Large intestine (tissue), 3 donors: Measurements from ENCODE around the gene FAM120A. TPM values are rescaled to one million over a fixed set of nuclear protein-coding genes. Genes with fewer than 3 reads are reported as not detected.

ENCODE experiments used
- DNase-seq, 2 donors: peaks; one replicate each; pipeline versions ENCODE4 v3.0.0 to v3.0.0-alpha.2; 2013
- H3K27ac ChIP-seq: one replicate; pipeline ENCODE4 v1.5.1; 2013; ENCODE audit warnings: low read length
- H3K27me3 ChIP-seq: 2 replicates; pipeline ENCODE4 v1.6.1; 2013; ENCODE audit warnings: low read length; ENCODE audit not compliant: control insufficient read depth, insufficient read depth
- H3K36me3 ChIP-seq: 2 replicates; pipeline ENCODE4 v1.6.1; 2013; ENCODE audit warnings: low read length; ENCODE audit not compliant: control insufficient read depth, insufficient read depth
- H3K4me1 ChIP-seq: one replicate; pipeline ENCODE4 v1.6.1; 2013; ENCODE audit warnings: low read length; ENCODE audit not compliant: control insufficient read depth, insufficient read depth
- H3K4me3 ChIP-seq: one replicate; pipeline ENCODE4 v1.5.1; 2013; ENCODE audit warnings: low read length
- H3K9me3 ChIP-seq: one replicate; pipeline ENCODE4 v1.6.1; 2013; ENCODE audit warnings: mild to moderate bottlenecking, low read depth, low read length, moderate library complexity; ENCODE audit not compliant: control insufficient read depth
- WGBS: methylation state at CpG from one replicate; pipeline ENCODE4 v1.1.5; 2013; ENCODE audit warnings: low lambda C conversion rate; ENCODE audit not compliant: insufficient coverage; 5-methylcytosine and 5-hydroxymethylcytosine counted together
- polyA plus RNA-seq: library from polyadenylated mRNA; unstranded; fragments of 120-200 nt; gene quantifications from one replicate; pipeline ENCODE4 v1.2.1, GENCODE V29; 2013

The FAM120A gene
- polyA plus RNA-seq, 1 donor = 80.8 TPM

DNA sequence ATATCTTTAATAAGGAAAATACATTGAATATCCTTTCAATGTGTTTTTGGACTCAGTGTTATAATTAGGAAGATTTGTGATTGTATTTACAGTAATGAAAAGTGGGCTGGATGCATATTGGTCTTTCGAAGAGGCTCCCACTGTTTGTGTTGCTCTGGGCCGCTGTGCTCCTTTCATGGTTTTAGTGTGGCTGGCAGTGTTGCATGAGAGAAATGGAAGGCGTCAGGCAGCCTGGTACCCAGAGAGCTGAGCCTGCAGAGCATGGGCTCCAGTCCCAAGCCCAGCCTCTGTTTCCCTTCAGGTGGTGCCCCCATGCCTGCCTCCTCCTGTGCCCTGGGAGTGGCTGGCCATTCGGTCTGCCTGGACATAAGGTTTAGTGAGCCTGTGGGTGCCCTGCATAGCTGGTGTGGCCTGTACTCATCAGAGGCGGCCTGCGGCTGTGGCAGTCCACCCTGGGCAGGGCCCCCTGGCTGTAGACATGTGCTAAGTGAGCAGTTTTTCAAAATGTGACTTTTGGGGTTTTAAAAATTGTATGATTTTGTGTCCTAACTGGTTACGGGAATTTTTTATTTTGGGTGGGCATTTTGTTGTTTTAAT is 29.3 kb downstream of the FAM120A start:
- peaks cover 42% of the 10 kb centered on the region for H3K36me3 ChIP-seq

GRCh38 chr9:93483497-93483896 is 32.0 kb downstream of the FAM120A start:
- Histone ChIP-seq H3K9me3 (no peaks in the 10 kb centered on the region), H3K27me3 (no peaks in the 10 kb centered on the region), H3K27ac (no peak overlapping the region), H3K4me1 (no peaks in the 10 kb centered on the region), H3K4me3 (no peak overlapping the region), H3K36me3 (peaks cover 44% of the 10 kb centered on the region)
- WGBS = 93% methylated on average over 2 of the region's 2 CpGs
- DNase-seq = no peak

More for the DNA sequence above, 29.3 kb downstream of the FAM120A start:
- H3K27me3 ChIP-seq = no peaks in the 10 kb centered on the region
- H3K4me1 ChIP-seq = no peaks in the 10 kb centered on the region
- no peak for DNase-seq
- WGBS = 100% methylated on average over 1 of the region's 7 CpGs
- H3K9me3 ChIP-seq = no peaks in the 10 kb centered on the region
- H3K27ac ChIP-seq = no peak overlapping the region
- no peak overlapping the region for H3K4me3 ChIP-seq

GRCh38 chr9:93486268-93486667 is 34.8 kb downstream of the FAM120A start:
- no peaks in the 10 kb centered on the region for H3K4me1 ChIP-seq
- no peak for DNase-seq
- peaks cover 44% of the 10 kb centered on the region for H3K36me3 ChIP-seq
- H3K27me3 ChIP-seq = no peaks in the 10 kb centered on the region
- H3K4me3 ChIP-seq = no peak overlapping the region
- no CpG with 5 or more reads among the region's 1 CpG for WGBS
- no peaks in the 10 kb centered on the region for H3K9me3 ChIP-seq
- H3K27ac ChIP-seq = no peak overlapping the region

DNA sequence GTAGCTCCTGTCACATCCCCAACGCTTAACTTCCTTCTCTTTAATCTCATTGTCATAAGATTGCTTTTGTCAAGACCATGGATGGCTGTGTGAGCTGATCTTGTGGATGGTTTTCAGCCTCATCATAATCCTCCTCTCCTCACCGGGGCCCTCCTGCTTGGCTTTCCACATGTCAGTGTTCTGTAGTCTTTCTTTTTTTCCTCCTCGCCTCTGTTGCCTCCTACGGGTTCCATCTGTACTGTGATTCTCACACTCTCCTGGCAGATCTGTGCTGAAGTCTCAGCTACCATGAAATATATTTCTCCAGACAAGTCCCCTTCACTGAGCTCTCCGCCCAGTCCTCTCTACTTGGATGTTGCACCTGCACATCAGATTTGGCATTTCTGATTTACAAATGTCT is 36.8 kb downstream of the FAM120A start:
- no peak overlapping the region for H3K27ac ChIP-seq
- H3K27me3 ChIP-seq = no peaks in the 10 kb centered on the region
- H3K4me1 ChIP-seq = peaks cover 5% of the 10 kb centered on the region
- 88% methylated on average over 3 of the region's 5 CpGs for WGBS
- DNase-seq = no peak
- no peaks in the 10 kb centered on the region for H3K9me3 ChIP-seq
- no peak overlapping the region for H3K4me3 ChIP-seq
- peaks cover 36% of the 10 kb centered on the region for H3K36me3 ChIP-seq

- Histone ChIP-seq H3K9me3 (no peaks in the 10 kb centered on the region), H3K36me3 (peaks cover 41% of the 10 kb centered on the region), H3K4me3 (no peak overlapping the region), H3K27me3 (no peaks in the 10 kb centered on the region), H3K4me1 (peaks cover 17% of the 10 kb centered on the region), H3K27ac (no peak overlapping the region)
- 100% methylated on average over 1 of the region's 3 CpGs for WGBS
- DNase-seq = no peak
Measured at GRCh38 chr9:93491593-93492232, 40.2 kb downstream of the FAM120A start.

GRCh38 chr9:93492327-93492726 is 40.8 kb downstream of the FAM120A start:
- Histone ChIP-seq H3K27ac (no peak overlapping the region), H3K9me3 (no peaks in the 10 kb centered on the region), H3K27me3 (no peaks in the 10 kb centered on the region), H3K4me3 (no peak overlapping the region), H3K36me3 (peaks cover 47% of the 10 kb centered on the region), H3K4me1 (peaks cover 17% of the 10 kb centered on the region)
- WGBS = no CpG with 5 or more reads among the region's 5 CpGs
- DNase-seq = no peak

GRCh38 chr9:93493949-93494348 is 42.5 kb downstream of the FAM120A start:
- H3K9me3 ChIP-seq = no peaks in the 10 kb centered on the region
- H3K27ac ChIP-seq = peak overlapping the region; percentile 58
- peak; percentile 90 for DNase-seq
- WGBS = 50% methylated on average over 1 of the region's 12 CpGs
- H3K4me1 ChIP-seq = peaks cover 17% of the 10 kb centered on the region
- H3K27me3 ChIP-seq = no peaks in the 10 kb centered on the region
- peaks cover 47% of the 10 kb centered on the region for H3K36me3 ChIP-seq
- no peak overlapping the region for H3K4me3 ChIP-seq

- WGBS = no CpG with 5 or more reads among the region's 3 CpGs
- Histone ChIP-seq H3K36me3 (peaks cover 59% of the 10 kb centered on the region), H3K9me3 (no peaks in the 10 kb centered on the region), H3K4me3 (no peak overlapping the region), H3K27me3 (no peaks in the 10 kb centered on the region), H3K4me1 (peaks cover 17% of the 10 kb centered on the region), H3K27ac (no peak overlapping the region)
- no peak for DNase-seq
Measured at GRCh38 chr9:93496285-93496684, 44.8 kb downstream of the FAM120A start.

GRCh38 chr9:93500571-93501298 is 49.2 kb downstream of the FAM120A start:
- Histone ChIP-seq H3K4me3 (no peak overlapping the region), H3K36me3 (peaks cover 64% of the 10 kb centered on the region), H3K9me3 (no peaks in the 10 kb centered on the region), H3K4me1 (no peaks in the 10 kb centered on the region), H3K27me3 (no peaks in the 10 kb centered on the region), H3K27ac (peak overlapping the region; percentile 41)
- WGBS = no CpG with 5 or more reads among the region's 4 CpGs
- no peak for DNase-seq

DNA sequence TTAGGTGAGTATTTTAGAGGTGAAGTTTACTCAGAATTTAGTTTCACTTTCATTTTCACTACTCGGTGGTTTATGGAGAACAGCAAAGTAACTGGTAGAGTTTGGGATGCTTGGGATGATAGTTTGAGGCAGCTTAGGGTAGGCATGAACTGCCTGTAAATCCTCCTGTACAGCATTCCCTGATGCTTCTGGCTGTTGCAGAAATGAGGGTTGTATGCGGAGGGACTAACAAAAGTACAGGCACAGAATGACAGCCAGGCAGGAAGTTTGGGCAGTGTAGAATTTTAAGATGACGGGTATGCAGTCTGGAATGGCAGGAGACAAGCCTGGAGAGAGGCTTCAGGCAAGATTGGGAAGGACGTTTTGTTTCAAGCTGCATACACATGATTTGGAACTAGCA is 49.9 kb downstream of the FAM120A start:
- Histone ChIP-seq H3K4me1 (no peaks in the 10 kb centered on the region), H3K36me3 (peaks cover 61% of the 10 kb centered on the region), H3K4me3 (no peak overlapping the region), H3K27me3 (no peaks in the 10 kb centered on the region), H3K27ac (peak overlapping the region; percentile 3), H3K9me3 (no peaks in the 10 kb centered on the region)
- WGBS = 100% methylated on average over 1 of the region's 4 CpGs
- DNase-seq = peak in 1 of 2 donors; percentile 26
